Measurements from ENCODE around the gene UGT2B15. TPM values are rescaled to one million over a fixed set of nuclear protein-coding genes. Genes with fewer than 3 reads are reported as not detected.
"Not testable (repeated sequence)": the region's sequence is repeated elsewhere in the genome, so short reads cannot be mapped to it uniquely, and the experiment has no call there.

UGT2B15 gene
- total RNA-seq, 2 donors from 2014 or later = 0.41 TPM; not detected in 1

DNA sequence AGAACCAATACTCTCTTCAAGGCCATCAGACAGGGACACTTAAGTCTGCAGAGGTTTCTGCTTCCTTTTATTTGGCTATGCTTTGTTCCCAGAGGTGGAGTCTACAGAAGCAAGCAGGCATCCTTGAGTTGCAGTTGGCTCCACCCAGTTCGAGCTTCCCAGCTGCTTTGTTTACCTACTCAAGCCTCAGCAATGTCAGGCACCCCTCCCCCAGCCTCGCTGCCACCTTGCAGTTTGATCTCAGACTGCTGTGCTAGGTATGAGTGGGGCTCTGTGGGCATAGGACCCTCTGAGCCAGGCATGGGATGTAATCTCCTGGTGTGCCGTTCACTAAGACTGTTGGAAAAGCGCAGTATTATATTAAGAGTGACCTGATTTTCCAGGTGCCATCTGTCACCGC is 12.6 kb upstream of the UGT2B15 start:
- Histone ChIP-seq H3K36me3 (no peaks in the 10 kb centered on the region), H3K27me3 (replicated peaks; ENCODE audit: insufficient read depth) (no peaks in the 10 kb centered on the region), H3K4me3 (no peak overlapping the region), H3K4me1 (replicated peaks) (no peaks in the 10 kb centered on the region), H3K27ac (no peak overlapping the region), H3K9me3 (no peaks in the 10 kb centered on the region)
- DNase-seq (ENCODE audit: low spot score) = no peak
- no peak for TF ChIP-seq POLR2AphosphoS5 (IDR thresholded peaks at IDR 0.05)
- TF ChIP-seq, protein P1, sequence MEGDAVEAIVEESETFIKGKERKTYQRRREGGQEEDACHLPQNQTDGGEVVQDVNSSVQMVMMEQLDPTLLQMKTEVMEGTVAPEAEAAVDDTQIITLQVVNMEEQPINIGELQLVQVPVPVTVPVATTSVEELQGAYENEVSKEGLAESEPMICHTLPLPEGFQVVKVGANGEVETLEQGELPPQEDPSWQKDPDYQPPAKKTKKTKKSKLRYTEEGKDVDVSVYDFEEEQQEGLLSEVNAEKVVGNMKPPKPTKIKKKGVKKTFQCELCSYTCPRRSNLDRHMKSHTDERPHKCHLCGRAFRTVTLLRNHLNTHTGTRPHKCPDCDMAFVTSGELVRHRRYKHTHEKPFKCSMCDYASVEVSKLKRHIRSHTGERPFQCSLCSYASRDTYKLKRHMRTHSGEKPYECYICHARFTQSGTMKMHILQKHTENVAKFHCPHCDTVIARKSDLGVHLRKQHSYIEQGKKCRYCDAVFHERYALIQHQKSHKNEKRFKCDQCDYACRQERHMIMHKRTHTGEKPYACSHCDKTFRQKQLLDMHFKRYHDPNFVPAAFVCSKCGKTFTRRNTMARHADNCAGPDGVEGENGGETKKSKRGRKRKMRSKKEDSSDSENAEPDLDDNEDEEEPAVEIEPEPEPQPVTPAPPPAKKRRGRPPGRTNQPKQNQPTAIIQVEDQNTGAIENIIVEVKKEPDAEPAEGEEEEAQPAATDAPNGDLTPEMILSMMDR (IDR thresholded peaks at IDR 0.05) = no peak
- no peak for TF ChIP-seq POLR2A (IDR thresholded peaks at IDR 0.05)
- WGBS = 81% methylated on average over 5 of the region's 5 CpGs
- intact Hi-C loops (cut with DNase I) = no loop called here

DNA sequence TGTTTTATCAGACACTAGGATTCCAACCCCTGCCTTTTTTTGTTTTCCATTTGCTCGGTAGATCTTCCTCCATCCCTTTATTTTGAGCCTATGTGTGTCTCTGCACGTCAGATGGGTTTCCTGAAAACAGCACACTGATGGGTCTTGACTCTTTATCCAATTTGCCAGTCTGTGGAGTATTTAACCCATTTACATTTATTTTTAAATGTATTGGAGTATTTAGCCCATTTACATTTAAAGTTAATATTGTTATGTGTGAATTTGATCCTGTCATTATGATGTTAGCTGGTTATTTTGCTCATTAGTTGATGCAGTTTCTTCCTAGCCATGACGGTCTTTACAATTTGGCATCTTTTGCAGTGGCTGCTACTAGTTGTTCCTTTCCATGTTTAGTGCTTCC is 10.8 kb upstream of the UGT2B15 start:
- H3K4me3 ChIP-seq; intact Hi-C loops (cut with DNase I); H3K4me1 ChIP-seq (replicated peaks); DNase-seq (ENCODE audit: low spot score); H3K27ac ChIP-seq; H3K27me3 ChIP-seq (replicated peaks; ENCODE audit: insufficient read depth); H3K36me3 ChIP-seq; H3K9me3 ChIP-seq: not testable (repeated sequence)
- 87% methylated on average over 3 of the region's 3 CpGs for WGBS

DNA sequence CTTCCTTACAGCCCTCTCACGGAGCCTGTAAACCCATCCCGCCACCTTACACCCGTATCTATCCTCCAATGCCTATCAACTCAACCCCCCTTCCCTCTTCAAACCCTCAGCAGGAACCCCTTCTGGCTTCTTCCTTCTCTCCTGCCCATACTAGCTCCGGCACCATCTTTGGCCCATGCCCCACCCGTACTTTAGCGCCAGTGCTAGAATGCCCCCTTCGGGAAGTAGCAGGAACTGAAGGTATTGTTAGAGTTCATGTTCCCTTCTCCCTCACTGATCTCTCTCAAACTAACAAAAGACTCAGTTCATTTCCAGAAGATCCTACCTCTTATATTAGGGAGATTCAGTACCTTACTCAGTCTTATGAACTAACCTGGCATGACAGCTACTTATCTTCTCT is 2.7 kb upstream of the UGT2B15 start:
- H3K27me3 ChIP-seq (replicated peaks; ENCODE audit: insufficient read depth) = no peaks in the 10 kb centered on the region
- 93% methylated on average over 7 of the region's 7 CpGs for WGBS
- H3K27ac ChIP-seq = no peak overlapping the region
- no peak overlapping the region for H3K4me3 ChIP-seq
- H3K4me1 ChIP-seq (replicated peaks) = no peaks in the 10 kb centered on the region
- H3K36me3 ChIP-seq = no peaks in the 10 kb centered on the region
- intact Hi-C loops (cut with DNase I) = no loop called here
- TF ChIP-seq POLR2A (IDR thresholded peaks at IDR 0.05) (no peak), POLR2AphosphoS5 (IDR thresholded peaks at IDR 0.05) (no peak)
- TF ChIP-seq, protein P1 (IDR thresholded peaks at IDR 0.05) = no peak
- no peaks in the 10 kb centered on the region for H3K9me3 ChIP-seq
- DNase-seq (ENCODE audit: low spot score) = no peak

DNA sequence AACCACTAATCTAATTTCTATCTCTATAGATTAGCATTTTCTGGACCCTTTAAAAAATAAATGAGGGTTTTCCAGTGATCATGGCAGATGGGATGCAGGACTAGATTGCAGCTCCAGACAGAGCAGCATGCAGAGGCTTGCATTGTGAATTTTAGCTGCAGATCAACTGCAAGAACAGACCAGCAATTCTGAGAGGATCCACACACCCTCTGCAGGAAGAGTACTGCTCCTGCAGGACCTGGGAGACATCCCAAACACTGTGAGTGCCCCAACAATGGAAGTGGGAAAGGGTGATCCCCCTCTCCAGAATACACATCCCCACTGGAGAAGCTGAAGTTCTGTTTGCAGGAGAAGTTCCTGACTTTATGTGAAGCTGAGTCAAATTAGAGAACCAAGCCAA is 765 bp upstream of the UGT2B15 start:
- H3K27me3 ChIP-seq (replicated peaks; ENCODE audit: insufficient read depth); intact Hi-C loops (cut with DNase I); H3K27ac ChIP-seq; H3K4me3 ChIP-seq; DNase-seq (ENCODE audit: low spot score); H3K36me3 ChIP-seq; H3K4me1 ChIP-seq (replicated peaks); H3K9me3 ChIP-seq: not testable (repeated sequence)

DNA sequence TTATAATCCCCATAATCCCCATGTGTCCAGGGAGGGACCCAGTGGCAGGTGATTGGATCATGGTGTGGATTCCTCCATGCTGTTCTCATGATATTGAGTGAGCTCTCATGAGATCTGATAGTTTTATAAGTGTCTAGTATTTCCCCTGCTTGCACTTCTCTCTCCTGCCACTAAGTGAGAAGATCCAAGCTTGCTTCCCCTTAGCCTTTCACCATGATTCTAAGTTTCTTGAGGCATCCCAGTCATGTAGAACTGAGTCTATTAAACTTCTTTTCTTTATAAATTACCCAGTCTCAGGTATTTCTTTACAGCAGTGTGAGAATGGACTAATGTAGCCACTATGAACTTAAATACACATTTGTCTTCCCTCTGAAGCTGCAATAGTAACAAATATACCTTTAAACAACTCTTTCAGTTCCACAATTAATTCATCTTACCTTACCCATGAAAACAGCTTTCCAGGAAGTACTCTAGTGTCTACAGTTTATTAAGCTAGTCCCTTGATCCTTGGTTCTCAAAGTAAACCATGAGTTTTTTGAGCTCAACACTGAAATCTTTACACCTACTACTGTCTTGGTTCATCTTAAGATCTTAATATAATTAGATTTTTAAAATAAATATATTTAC is 1.8 kb downstream of the UGT2B15 start:
- H3K4me3 ChIP-seq; H3K36me3 ChIP-seq; H3K4me1 ChIP-seq (replicated peaks); H3K9me3 ChIP-seq; intact Hi-C loops (cut with DNase I); DNase-seq (ENCODE audit: low spot score); H3K27me3 ChIP-seq (replicated peaks; ENCODE audit: insufficient read depth); H3K27ac ChIP-seq: not testable (repeated sequence)

DNA sequence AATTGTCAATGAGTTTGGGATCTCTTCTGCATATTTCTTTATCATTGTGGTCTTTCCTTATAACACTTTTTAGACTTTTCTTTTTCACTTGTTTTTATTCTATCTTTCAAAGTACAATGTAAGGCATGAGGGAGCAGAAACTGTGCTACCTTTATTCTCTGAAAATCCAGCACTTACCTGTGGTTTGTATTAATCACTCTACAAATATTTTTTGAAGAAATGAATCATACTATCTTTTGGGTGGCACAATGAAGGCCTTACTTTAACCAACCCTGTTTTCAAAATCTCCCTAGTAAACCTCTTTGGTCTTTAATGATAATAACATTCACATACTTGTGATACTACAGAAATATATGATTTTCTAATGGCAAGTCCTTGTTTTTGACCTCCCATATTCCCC is 2.9 kb downstream of the UGT2B15 start:
- H3K9me3 ChIP-seq; H3K27me3 ChIP-seq (replicated peaks; ENCODE audit: insufficient read depth); H3K27ac ChIP-seq; DNase-seq (ENCODE audit: low spot score); H3K4me1 ChIP-seq (replicated peaks); intact Hi-C loops (cut with DNase I); H3K36me3 ChIP-seq; H3K4me3 ChIP-seq: not testable (repeated sequence)

DNA sequence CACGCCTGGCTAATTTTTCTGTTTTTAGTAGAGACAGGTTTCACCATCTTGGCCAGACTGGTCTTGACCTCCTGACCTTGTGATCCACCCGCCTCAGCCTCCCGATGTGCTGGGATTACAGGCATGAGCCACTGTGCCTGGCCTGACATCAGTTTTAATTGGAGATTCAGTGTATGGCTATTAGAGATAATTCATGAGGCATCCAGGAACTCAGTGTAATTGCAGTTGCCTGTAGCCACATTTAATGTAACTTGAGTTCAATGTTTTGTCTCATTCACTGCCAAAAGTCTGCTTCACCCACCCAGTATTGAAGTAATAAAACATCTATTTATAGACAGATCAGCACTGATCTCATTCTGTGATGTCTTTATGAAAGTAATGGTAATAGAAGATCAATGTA is 5.7 kb downstream of the UGT2B15 start:
- 33% methylated on average over 3 of the region's 3 CpGs for WGBS
- H3K4me3 ChIP-seq; H3K9me3 ChIP-seq; H3K36me3 ChIP-seq; H3K27me3 ChIP-seq (replicated peaks; ENCODE audit: insufficient read depth); intact Hi-C loops (cut with DNase I); H3K4me1 ChIP-seq (replicated peaks); H3K27ac ChIP-seq; DNase-seq (ENCODE audit: low spot score): not testable (repeated sequence)

DNA sequence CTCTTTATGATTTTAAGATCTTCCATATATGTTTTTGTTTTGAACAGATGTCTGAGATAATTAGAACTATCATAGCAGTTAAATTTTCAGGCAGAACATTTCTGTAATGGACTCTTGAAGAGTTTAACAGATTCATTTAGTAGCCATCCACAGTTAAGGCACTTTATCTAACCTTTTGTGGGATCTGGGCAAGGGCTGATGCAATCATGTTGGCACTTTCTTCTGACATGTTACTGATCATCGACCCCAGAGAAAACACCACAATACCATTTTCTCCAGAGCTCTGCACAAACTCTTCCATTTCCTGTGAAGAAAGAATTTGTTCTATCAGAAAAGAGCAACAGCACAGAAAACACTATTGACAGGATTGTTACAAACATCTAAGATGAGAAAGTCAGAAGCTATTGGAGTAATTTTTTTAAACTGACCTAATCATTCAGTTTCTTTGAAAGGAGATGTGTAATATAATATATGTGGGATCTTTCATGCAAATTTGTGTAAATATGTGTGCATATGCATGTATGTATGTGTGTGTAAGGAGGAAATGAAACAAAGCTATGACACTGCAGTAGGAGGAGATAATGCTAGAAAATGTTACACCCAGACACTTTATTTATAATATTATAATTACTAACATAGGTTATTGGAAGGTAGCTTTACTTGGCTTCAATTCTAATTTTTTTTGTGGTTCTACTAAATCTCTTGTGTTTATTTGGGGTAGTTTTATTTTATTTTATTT is 7.4 kb downstream of the UGT2B15 start:
- H3K4me1 ChIP-seq (replicated peaks); H3K27ac ChIP-seq; H3K36me3 ChIP-seq; H3K9me3 ChIP-seq; intact Hi-C loops (cut with DNase I); H3K27me3 ChIP-seq (replicated peaks; ENCODE audit: insufficient read depth); H3K4me3 ChIP-seq; DNase-seq (ENCODE audit: low spot score): not testable (repeated sequence)
- WGBS = no CpG with 5 or more reads among the region's 1 CpG

Measured in prostate gland (tissue), 2 donors.